Effector memory CD4-positive, alpha-beta T cell (primary cell): Measurements from ENCODE around the gene SLC3A2.

Source experiments
- DNase-seq, 3 donors: peaks; one replicate each; pipeline ENCODE4 v3.0.0-alpha.2; 2020
- H3K27ac ChIP-seq: 2 replicates; pipeline ENCODE4 v1.7.0; 2013; ENCODE audit warnings: mild to moderate bottlenecking, low read length, moderate library complexity; ENCODE audit not compliant: insufficient read depth, poor library complexity, severe bottlenecking
- H3K27me3 ChIP-seq: replicated peaks from 2 replicates; pipeline ENCODE4 v1.7.0; 2013; ENCODE audit warnings: mild to moderate bottlenecking, low read length; ENCODE audit not compliant: insufficient read depth, control insufficient read depth, poor library complexity, severe bottlenecking
- H3K36me3 ChIP-seq: 2 replicates; pipeline ENCODE4 v1.7.0; 2013; ENCODE audit warnings: mild to moderate bottlenecking, low read length, moderate library complexity; ENCODE audit not compliant: control insufficient read depth, insufficient read depth
- H3K4me1 ChIP-seq: 2 replicates; pipeline ENCODE4 v1.7.0; 2013; ENCODE audit warnings: low read length, mild to moderate bottlenecking; ENCODE audit not compliant: control insufficient read depth, insufficient read depth, poor library complexity, severe bottlenecking
- H3K4me3 ChIP-seq: 2 replicates; pipeline ENCODE4 v1.7.0; 2013; ENCODE audit warnings: low read length, low read depth, mild to moderate bottlenecking; ENCODE audit not compliant: insufficient read depth, poor library complexity, severe bottlenecking
- H3K9me3 ChIP-seq: 2 replicates; pipeline ENCODE4 v1.7.0; 2013; ENCODE audit warnings: mild to moderate bottlenecking, low read length, moderate library complexity; ENCODE audit not compliant: control insufficient read depth

The SLC3A2 gene

DNA sequence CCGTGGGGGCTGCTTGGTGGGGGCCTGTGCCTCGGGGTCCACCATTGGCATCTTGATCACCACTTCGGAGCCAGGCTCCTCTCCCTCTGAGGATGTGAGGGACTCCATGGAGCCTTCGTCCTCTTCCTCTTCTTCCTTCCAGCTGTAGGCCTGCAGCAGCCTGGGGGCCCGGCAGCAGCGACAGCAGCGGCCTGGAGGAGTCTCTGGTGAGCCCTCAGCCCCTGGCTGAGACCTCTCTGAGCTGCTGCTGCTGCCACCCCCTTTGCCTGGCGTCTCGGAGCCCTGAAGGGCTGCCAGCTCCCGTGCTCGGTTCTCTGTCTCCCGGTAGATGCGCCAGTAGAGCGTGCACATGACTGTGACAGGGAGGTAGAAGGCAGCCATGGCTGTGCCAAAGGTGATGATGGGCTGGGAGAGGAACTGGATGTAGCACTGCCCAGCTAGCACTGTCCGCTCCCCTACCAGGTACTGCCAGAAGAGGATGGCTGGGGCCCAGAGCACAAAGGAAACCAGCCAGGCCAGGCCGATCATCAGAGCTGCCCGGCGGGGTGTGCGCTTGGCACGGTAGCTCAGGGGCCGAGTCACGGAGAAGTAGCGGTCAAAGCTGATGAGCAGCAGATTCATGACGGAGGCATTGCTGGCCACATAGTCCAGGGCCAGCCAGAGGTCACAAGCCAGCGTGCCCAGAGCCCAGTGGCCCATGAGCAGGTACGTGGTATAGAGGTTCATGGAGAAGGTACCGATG is 29.6 kb downstream of the SLC3A2 start:
- H3K27me3 ChIP-seq: no peaks in the 10 kb centered on the region
- no peak overlapping the region for H3K4me3 ChIP-seq
- no peaks in the 10 kb centered on the region for H3K36me3 ChIP-seq
- no peak overlapping the region for H3K27ac ChIP-seq
- H3K4me1 ChIP-seq: no peaks in the 10 kb centered on the region
- no peak for DNase-seq
- no peaks in the 10 kb centered on the region for H3K9me3 ChIP-seq

GRCh38 chr11:62911137-62912130 is 30.7 kb downstream of the SLC3A2 start:
- Histone ChIP-seq H3K27me3 (no peaks in the 10 kb centered on the region), H3K27ac (no peak overlapping the region), H3K9me3 (no peaks in the 10 kb centered on the region), H3K4me3 (no peak overlapping the region), H3K36me3 (no peaks in the 10 kb centered on the region), H3K4me1 (no peaks in the 10 kb centered on the region)
- no peak for DNase-seq

DNA sequence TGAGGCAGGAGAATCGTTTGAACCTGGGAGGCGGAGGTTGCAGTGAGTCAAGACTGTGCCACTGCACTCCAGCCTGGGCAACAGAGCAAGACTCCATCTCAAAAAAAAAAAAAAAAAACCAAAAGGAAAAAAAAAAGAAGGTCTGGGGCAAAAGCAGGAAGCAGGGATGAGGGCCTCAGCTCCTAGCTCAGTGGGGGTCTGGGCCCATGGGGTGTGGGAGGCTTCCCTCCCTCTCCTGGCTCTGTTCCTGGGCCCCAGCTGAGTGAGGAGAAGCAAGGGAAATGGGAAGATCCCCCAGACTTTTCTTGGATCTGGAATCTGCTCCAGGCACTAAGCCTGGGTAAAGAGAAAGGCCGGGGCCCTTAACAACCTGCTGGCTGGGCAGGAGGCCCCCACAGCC is 31.6 kb downstream of the SLC3A2 start:
- no peak for DNase-seq
- H3K9me3 ChIP-seq: no peaks in the 10 kb centered on the region
- no peak overlapping the region for H3K4me3 ChIP-seq
- no peak overlapping the region for H3K27ac ChIP-seq
- no peaks in the 10 kb centered on the region for H3K36me3 ChIP-seq
- H3K4me1 ChIP-seq: no peaks in the 10 kb centered on the region
- H3K27me3 ChIP-seq: no peaks in the 10 kb centered on the region

DNA sequence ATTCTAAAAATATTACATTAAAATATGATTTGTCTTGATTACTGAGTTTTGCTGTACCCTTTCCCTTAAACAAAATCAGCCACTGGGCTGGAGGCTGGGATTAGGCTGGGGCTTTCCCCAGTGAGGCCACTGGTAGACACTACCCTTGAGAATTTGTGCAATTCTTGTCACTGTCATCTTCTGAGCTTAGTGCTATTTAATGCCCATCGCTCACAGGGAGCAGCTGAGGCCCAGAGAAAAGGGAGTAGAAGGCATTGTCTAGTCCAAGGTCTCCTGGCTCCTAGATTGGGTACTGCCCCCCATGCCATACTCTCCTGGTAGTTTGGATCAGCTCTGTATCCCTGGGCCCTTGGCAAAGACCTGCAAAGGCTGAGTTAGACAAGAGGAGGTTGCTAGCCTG is 33.7 kb downstream of the SLC3A2 start:
- no peaks in the 10 kb centered on the region for H3K4me1 ChIP-seq
- H3K9me3 ChIP-seq: no peaks in the 10 kb centered on the region
- no peak overlapping the region for H3K4me3 ChIP-seq
- H3K36me3 ChIP-seq: no peaks in the 10 kb centered on the region
- no peak for DNase-seq
- no peak overlapping the region for H3K27ac ChIP-seq
- H3K27me3 ChIP-seq: no peaks in the 10 kb centered on the region

DNA sequence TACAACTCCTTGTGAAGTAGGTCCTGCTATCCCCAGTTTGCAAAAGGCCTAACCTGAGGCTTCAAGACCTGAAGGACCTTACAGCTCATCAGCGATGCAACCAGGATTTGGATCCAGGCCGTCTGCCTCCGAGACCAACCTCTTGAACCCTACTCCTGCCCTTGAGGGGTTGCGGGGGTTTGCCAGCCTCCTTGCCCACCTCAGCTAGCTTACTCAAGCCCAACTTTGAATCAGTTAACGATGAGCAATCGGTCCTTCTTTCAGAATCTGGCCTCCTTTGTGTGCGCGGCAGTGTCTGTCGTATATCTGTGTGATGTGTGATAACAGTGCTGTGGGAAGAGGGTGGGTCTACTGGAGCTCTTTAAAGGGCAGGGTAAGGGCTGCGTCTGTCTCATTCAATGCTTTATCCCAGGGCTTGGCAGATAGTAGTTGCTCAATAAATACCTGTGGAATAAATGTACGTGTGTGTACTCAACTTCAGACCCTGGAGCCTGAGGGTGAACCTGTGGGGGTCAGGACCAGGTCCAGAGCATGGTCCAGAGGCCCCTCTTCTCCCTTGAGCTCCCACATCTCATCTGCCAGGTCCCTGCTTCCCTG is 37.3 kb downstream of the SLC3A2 start:
- H3K36me3 ChIP-seq: no peaks in the 10 kb centered on the region
- no peaks in the 10 kb centered on the region for H3K9me3 ChIP-seq
- no peak overlapping the region for H3K27ac ChIP-seq
- DNase-seq: no peak
- peaks cover 10% of the 10 kb centered on the region for H3K27me3 ChIP-seq
- no peaks in the 10 kb centered on the region for H3K4me1 ChIP-seq
- H3K4me3 ChIP-seq: no peak overlapping the region

GRCh38 chr11:62918531-62918930 is 37.8 kb downstream of the SLC3A2 start:
- Histone ChIP-seq H3K4me3 (no peak overlapping the region), H3K4me1 (peaks cover 3% of the 10 kb centered on the region), H3K9me3 (no peaks in the 10 kb centered on the region), H3K27me3 (peaks cover 14% of the 10 kb centered on the region), H3K36me3 (no peaks in the 10 kb centered on the region), H3K27ac (no peak overlapping the region)
- DNase-seq: no peak

DNA sequence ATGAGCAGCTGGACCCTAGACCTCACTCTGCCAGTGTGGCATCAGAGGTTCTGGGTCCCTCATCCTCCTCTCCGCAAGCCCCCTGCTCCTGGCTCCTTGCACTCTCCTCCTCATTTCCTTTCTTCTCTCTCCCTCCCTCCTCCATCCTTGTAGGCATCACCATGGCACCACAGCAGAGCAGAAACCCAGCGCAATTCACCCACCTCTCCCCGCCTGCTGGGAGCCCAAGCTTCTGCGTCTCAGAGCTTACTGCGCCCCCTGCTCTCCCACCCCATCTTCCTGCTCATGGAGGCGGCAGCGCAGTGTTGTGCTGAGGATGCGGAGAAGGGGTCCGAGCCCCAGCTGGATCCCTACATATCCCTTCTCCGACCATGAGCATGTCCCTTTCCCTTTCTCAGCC is 38.8 kb downstream of the SLC3A2 start:
- H3K27me3 ChIP-seq: peaks cover 23% of the 10 kb centered on the region
- DNase-seq: no peak
- H3K9me3 ChIP-seq: no peaks in the 10 kb centered on the region
- peaks cover 7% of the 10 kb centered on the region for H3K4me1 ChIP-seq
- H3K36me3 ChIP-seq: no peaks in the 10 kb centered on the region
- no peak overlapping the region for H3K27ac ChIP-seq
- no peak overlapping the region for H3K4me3 ChIP-seq

DNA sequence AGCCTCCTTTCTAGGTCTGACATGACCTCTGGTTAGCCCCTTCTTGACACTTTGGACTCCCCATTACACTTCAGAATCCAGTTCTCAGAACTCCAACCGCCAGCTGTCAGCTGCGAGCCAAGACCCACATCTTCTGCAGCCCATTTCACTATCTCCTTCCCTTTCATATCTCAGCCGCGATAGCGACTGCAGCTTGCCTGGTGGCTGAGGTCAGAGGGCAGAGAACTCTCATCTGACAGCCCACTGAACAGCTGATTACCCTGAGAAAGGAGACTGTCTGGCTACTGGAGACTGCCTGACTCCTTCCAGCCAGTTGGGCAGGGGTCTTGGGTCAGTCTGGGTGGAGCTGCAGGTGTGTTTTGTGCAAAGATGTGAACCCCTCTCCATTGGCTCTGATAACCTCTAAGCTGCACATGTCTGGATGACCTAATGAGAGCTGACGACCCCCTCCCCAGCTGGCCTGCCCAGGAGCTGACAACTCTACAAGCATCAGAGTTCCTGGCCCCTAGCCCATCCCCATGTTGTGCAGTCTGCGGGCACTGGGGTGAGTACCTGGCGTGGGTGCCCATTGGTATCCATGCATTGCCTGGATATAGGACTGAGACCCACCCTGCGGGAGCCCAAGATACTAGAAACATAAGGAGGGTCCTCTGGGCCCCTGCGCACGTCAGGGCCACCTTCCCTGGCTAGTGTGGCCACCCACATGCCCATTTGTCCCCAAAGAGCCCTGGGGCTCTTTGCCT is 39.4 kb downstream of the SLC3A2 start:
- Histone ChIP-seq H3K4me3 (no peak overlapping the region), H3K27me3 (peaks cover 24% of the 10 kb centered on the region)
- DNase-seq: no peak

GRCh38 chr11:62921201-62921572 is 40.5 kb downstream of the SLC3A2 start, which contains the start of gene CHRM1:
TSS of gene CHRM1 (minus strand) at chr11:62921363. CDS start at chr11:62911100, 10,263 bp downstream.
- H3K36me3 ChIP-seq: no peaks in the 10 kb centered on the region
- peaks cover 36% of the 10 kb centered on the region for H3K27me3 ChIP-seq
- H3K4me3 ChIP-seq: no peak within 1 kb of the TSS
- no peak within 1 kb of the TSS for H3K27ac ChIP-seq
- no peak for DNase-seq
- H3K4me1 ChIP-seq: peaks cover 14% of the 10 kb centered on the region
- no peaks in the 10 kb centered on the region for H3K9me3 ChIP-seq

More for the DNA sequence above, 39.4 kb downstream of the SLC3A2 start:
- H3K4me1 ChIP-seq: peaks cover 7% of the 10 kb centered on the region
- no peaks in the 10 kb centered on the region for H3K9me3 ChIP-seq
- no peaks in the 10 kb centered on the region for H3K36me3 ChIP-seq
- H3K27ac ChIP-seq: no peak overlapping the region
